Left lung (tissue), 10 donors: ENCODE data around the gene HOXA6. TPM values are rescaled to one million over a fixed set of nuclear protein-coding genes. Genes with fewer than 3 reads are reported as not detected.

Experiments
- ATAC-seq: fragments of 200-7000 bp; cut with Tn5 transposase; one replicate; pipeline ENCODE4 v1.9.1; 2020; ENCODE audit warnings: moderate library complexity
- DNase-seq, 4 donors: peaks; one replicate each; pipeline ENCODE4 v3.0.0-alpha.2; 2013 to 2020
- H3K27ac ChIP-seq, 2 donors: fragments of 200-600 bp; sonication (generic) in 1 of 2; one replicate each; pipeline versions ENCODE4 v1.5.0 to v1.8.0; 2020 to 2021
- H3K27me3 ChIP-seq, 2 donors: fragments of 200-600 bp; sonication (generic) in 1 of 2; one replicate each; pipeline versions ENCODE4 v1.5.0 to v1.8.0; 2020 to 2021
- H3K36me3 ChIP-seq, 2 donors: fragments of 200-600 bp; sonication (generic) in 1 of 2; one replicate each; pipeline versions ENCODE4 v1.5.0 to v1.8.0; 2020 to 2021
- H3K4me1 ChIP-seq, 2 donors: fragments of 200-600 bp; one replicate each; pipeline ENCODE4 v1.8.0; 2021
- H3K4me3 ChIP-seq, 2 donors: fragments of 200-600 bp; sonication (generic) in 1 of 2; one replicate each; pipeline versions ENCODE4 v1.5.0 to v1.8.0; 2020 to 2021; ENCODE audit warnings: mild to moderate bottlenecking in 1 of 2
- H3K9me3 ChIP-seq, 2 donors: fragments of 200-600 bp; sonication (generic) in 1 of 2; one replicate each; pipeline versions ENCODE4 v1.5.0 to v1.8.0; 2020 to 2021
- CTCF ChIP-seq, 2 donors: fragments of 200-600 bp; sonication (generic) in 1 of 2; IDR thresholded peaks; one replicate each; pipeline versions ENCODE4 v1.5.0 to v1.8.0; 2021; ENCODE audit warnings: antibody characterized with exemption in 2 of 2
- intact Hi-C, 2 donors: fragments of 100-400 bp; cut with DNase I; formaldehyde crosslinking; loops; one replicate each; pipeline versions ENCODE4 v1.11.2 to v1.14.2; 2022
- polyA plus RNA-seq, 6 donors: library from polyadenylated mRNA; unstranded; fragments of 120-200 nt; gene quantifications; one replicate each; pipeline ENCODE4 v1.2.1, GENCODE V29; 2013; ENCODE audit not compliant: insufficient read length in 6 of 6
- total RNA-seq, 2 donors: library from RNA; stranded (reverse); fragmentation: NEBNext Ultra II Directional; extraction: Animal tissue kit (Norgen Biotek cat#: 25700); gene quantifications; one replicate each; pipeline ENCODE4 v1.2.1, GENCODE V29; 2021
- donor health status: DM: no; HTN: yes; CAD: no.
- donor health status: DM: no; HTN: no; CAD: no.

Gene HOXA6
- total and polyA plus RNA-seq, 8 donors = 3.5 to 16.2 (median 14.2) TPM

DNA sequence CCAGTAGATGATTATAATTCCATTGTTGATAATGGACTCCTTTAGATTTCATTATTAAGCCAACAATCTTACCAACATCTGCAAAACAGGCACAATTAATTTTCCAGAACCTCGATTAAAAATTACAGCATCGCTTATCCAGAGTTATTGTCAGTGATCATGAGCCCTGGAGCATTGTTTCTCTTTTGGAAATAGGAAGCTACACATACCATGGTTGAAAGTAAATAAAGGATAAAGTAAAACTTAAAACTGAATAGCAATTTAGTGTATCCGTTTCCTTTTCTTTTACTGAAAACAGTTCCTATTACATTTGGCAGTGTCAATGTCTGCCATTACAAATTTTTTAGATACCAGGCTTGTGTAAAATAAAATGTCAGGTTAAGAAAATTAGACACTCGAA lies 35.2 kb downstream of the HOXA6 start:
- intact Hi-C loops = no loop called here
- Histone ChIP-seq H3K4me3 (peak overlapping the region; percentile 32 to 42), H3K27ac (peak overlapping the region; percentile 71 to 90), H3K36me3 (no peaks in the 10 kb centered on the region), H3K4me1 (peaks cover 0 to 5% of the 10 kb centered on the region in 2 donors), H3K27me3 (peaks cover 4 to 77% of the 10 kb centered on the region in 2 donors), H3K9me3 (no peaks in the 10 kb centered on the region)
- TF ChIP-seq CTCF (IDR thresholded peaks at IDR 0.05) = no peak
- DNase-seq (no peak), ATAC-seq (no peak)

- ATAC-seq (no peak), DNase-seq (no peak)
- peak overlapping the region in 1 of 2 donors; percentile 42 for H3K4me3 ChIP-seq
- no peak for TF ChIP-seq CTCF (IDR thresholded peaks at IDR 0.05)
- peaks cover 2 to 5% of the 10 kb centered on the region in 2 donors for H3K4me1 ChIP-seq
- H3K9me3 ChIP-seq = no peaks in the 10 kb centered on the region
- intact Hi-C loops = no loop called here
- H3K27me3 ChIP-seq = peaks cover 4 to 77% of the 10 kb centered on the region in 2 donors
- H3K27ac ChIP-seq = peak overlapping the region; percentile 25 to 90
- H3K36me3 ChIP-seq = no peaks in the 10 kb centered on the region
These were observed 35.8 kb downstream of the HOXA6 start for GRCh38 chr7:27111751-27112277.

GRCh38 chr7:27111042-27111750 lies 36.4 kb downstream of the HOXA6 start:
- Histone ChIP-seq H3K36me3 (no peaks in the 10 kb centered on the region), H3K27me3 (peaks cover 10 to 77% of the 10 kb centered on the region in 2 donors), H3K4me1 (peaks cover 6 to 8% of the 10 kb centered on the region in 2 donors), H3K27ac (peak overlapping the region; percentile 25 to 90), H3K4me3 (no peak overlapping the region), H3K9me3 (no peaks in the 10 kb centered on the region)
- DNase-seq = no peak
- ATAC-seq = no peak
- no peak for TF ChIP-seq CTCF (IDR thresholded peaks at IDR 0.05)
- intact Hi-C loops = no loop called here

DNA sequence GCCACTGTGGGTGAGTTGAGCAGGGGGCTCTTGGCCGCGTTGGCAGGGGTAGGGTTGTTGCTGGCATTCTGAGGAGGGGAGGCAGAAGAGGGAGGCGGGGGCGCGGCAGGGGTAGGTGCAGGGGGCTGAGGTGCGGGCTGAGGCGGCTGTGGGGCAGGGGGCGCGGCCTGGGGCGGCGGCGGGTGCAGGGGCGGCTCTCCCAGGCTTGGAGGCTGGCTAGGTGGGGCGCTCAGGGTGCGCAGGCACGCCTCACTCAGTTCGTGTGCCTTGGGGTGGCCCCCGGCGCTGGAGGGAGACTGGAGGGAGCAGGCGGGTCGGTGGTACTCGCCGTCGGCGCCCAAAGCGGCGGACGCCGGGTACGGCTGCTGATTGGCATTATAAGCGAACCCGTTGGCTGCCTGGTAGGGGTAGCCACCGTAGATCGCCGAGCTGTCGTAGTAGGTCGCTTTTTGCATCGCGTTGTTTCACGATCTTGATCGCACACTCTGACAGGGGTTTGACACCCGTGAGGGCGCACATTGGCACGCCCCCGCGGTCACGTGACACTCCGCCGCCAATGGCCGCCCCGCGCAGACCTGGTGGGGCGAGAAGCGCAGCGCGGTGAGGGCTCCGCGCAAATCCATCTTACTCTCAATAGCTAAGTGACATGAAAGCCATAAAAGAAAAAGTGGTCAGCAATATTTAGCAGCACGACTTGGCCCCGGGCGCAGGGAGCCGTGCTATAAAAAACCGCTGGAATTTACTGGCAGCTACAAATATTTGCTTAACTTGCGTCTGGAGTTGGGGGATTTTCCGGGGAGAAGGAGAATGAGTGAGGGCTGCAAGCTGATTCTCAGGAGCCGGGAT lies 37.2 kb downstream of the HOXA6 start:
- no peak for TF ChIP-seq CTCF (IDR thresholded peaks at IDR 0.05)
- ATAC-seq (peak; percentile 30), DNase-seq (peak in 2 of 4 donors; percentile 53 to 86)
- peaks cover 6 to 16% of the 10 kb centered on the region in 2 donors for H3K4me1 ChIP-seq
- intact Hi-C loops = no loop called here
- peaks cover 14 to 77% of the 10 kb centered on the region in 2 donors for H3K27me3 ChIP-seq
- peak overlapping the region; percentile 48 to 90 for H3K27ac ChIP-seq
- no peaks in the 10 kb centered on the region for H3K9me3 ChIP-seq
- no peaks in the 10 kb centered on the region for H3K36me3 ChIP-seq
- no peak overlapping the region for H3K4me3 ChIP-seq
